ENCODE data around the gene MAP7D1. TPM values are rescaled to one million over a fixed set of nuclear protein-coding genes. Genes with fewer than 3 reads are reported as not detected.
A peak's percentile ranks its signal among the peaks of the same experiment; 100 is the strongest.

Gene MAP7D1
- total RNA-seq, 5 donors from 2014 or later (not counting 1 experiment from before 2014, with no cell fraction given): 157 to 295 (median 263) TPM

GRCh38 chr1:36126005-36126716, 29.8 kb upstream of the MAP7D1 start:
- CTCF ChIA-PET: no interaction called here
- H3K27ac Mint-ChIP-seq: no peak overlapping the region
- H3K9me3 ChIP-seq: no peaks in the 10 kb centered on the region

DNA sequence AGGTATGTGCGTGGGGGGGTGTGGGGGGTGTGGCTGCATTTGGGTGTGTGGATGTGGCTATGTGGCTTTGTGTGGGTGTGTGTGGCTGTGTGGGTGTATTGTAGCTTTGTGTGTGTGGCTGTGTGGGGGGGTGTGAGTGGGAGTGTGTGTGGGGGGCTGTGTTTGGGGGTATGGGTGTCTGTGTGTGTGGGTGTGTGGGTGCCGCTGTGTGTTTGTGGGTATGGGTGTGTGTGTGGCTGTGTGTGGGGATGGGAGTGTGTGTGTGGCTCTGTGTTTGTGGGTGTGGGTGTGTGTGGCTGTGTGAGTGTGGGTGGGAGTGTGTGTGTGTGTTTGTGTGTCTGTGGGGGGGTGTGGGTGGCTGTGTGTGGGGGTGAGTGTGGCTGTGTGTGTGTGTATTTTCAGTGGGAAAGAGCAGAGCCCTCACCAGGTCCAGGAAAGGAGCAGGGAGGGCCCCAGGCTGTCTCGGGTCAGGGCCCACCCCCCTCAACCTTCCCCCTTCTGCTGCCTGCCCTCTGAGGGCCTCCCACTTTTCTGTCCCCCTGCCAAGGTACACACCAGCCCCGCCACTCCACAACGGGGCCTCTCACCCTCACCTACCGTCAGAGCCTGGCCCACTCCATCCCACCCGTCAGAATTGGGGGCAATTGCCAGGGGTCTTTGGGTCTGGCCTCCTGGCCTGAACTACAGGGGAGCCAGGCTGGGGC, 29.0 kb upstream of the MAP7D1 start:
- POLR2A ChIA-PET: no interaction called here
- no peaks in the 10 kb centered on the region for H3K36me3 ChIP-seq (ENCODE audit: control insufficient read depth in 2 of 2, extremely low read depth in 1 of 2, insufficient read depth in 1 of 2, low read length in 1 of 2)
- ATAC-seq (replicated peaks in 1 of 4) (no peak), DNase-seq (no peak)
- 67% methylated on average over 7 of the region's 7 CpGs for WGBS (ENCODE audit: insufficient coverage)
- Mint-ChIP-seq H3K27me3 (peaks cover 36 to 39% of the 10 kb centered on the region in 2 donors), H3K9me3 (no peaks in the 10 kb centered on the region), H3K27ac (no peak overlapping the region), H3K4me1 (peaks cover 29% of the 10 kb centered on the region in 3 donors), H3K4me3 (no peak overlapping the region), H3K36me3 (no peaks in the 10 kb centered on the region)
- H3K4me3 ChIP-seq (ENCODE audit: control insufficient read depth in 1 of 2, extremely low read depth in 1 of 2, low read length in 1 of 2): no peak overlapping the region
- no peaks in the 10 kb centered on the region for H3K9me3 ChIP-seq
- no peak overlapping the region for H3K27ac ChIP-seq (ENCODE audit: low read length)
- CTCF ChIA-PET: no interaction called here
- peaks cover 0 to 43% of the 10 kb centered on the region in 2 experiments for H3K27me3 ChIP-seq (replicated peaks in 1 of 2; ENCODE audit: control insufficient read depth in 2 of 2, extremely low read depth in 1 of 2, insufficient read depth in 2 of 2, low read length in 1 of 2)
- H3K4me1 ChIP-seq (ENCODE audit: control insufficient read depth in 1 of 2, extremely low read depth in 1 of 2, insufficient read depth in 2 of 2, low read length in 2 of 2): peaks cover 3 to 21% of the 10 kb centered on the region in 2 experiments

More at GRCh38 chr1:36126005-36126716, 29.8 kb upstream of the MAP7D1 start:
- DNase-seq (no peak), ATAC-seq (replicated peaks in 1 of 4) (no peak)
- H3K36me3 Mint-ChIP-seq: no peaks in the 10 kb centered on the region
- peaks cover 29% of the 10 kb centered on the region in 3 donors for H3K4me1 Mint-ChIP-seq
- Histone ChIP-seq H3K36me3 (ENCODE audit: control insufficient read depth in 2 of 2, extremely low read depth in 1 of 2, insufficient read depth in 1 of 2, low read length in 1 of 2) (no peaks in the 10 kb centered on the region), H3K4me1 (ENCODE audit: control insufficient read depth in 1 of 2, extremely low read depth in 1 of 2, insufficient read depth in 2 of 2, low read length in 2 of 2) (peaks cover 3 to 21% of the 10 kb centered on the region in 2 experiments), H3K4me3 (ENCODE audit: control insufficient read depth in 1 of 2, extremely low read depth in 1 of 2, low read length in 1 of 2) (no peak overlapping the region), H3K27ac (ENCODE audit: low read length) (no peak overlapping the region), H3K27me3 (replicated peaks in 1 of 2; ENCODE audit: control insufficient read depth in 2 of 2, extremely low read depth in 1 of 2, insufficient read depth in 2 of 2, low read length in 1 of 2) (peaks cover 0 to 47% of the 10 kb centered on the region in 2 experiments)
- peaks cover 39 to 42% of the 10 kb centered on the region in 2 donors for H3K27me3 Mint-ChIP-seq
- H3K9me3 Mint-ChIP-seq: no peaks in the 10 kb centered on the region
- POLR2A ChIA-PET: no interaction called here
- peak overlapping the region; percentile 11 to 53 (median 43) for H3K4me3 Mint-ChIP-seq
- WGBS (ENCODE audit: insufficient coverage): 93% methylated on average over 21 of the region's 21 CpGs

GRCh38 chr1:36128126-36128904, 27.6 kb upstream of the MAP7D1 start:
- Mint-ChIP-seq H3K27me3 (peaks cover 22 to 25% of the 10 kb centered on the region in 2 donors), H3K4me3 (no peak overlapping the region), H3K9me3 (no peaks in the 10 kb centered on the region), H3K36me3 (no peaks in the 10 kb centered on the region), H3K4me1 (peaks cover 17 to 22% (median 20%) of the 10 kb centered on the region in 3 donors), H3K27ac (no peak overlapping the region)
- POLR2A ChIA-PET: no interaction called here
- H3K27ac ChIP-seq (ENCODE audit: low read length): no peak overlapping the region
- no peaks in the 10 kb centered on the region for H3K36me3 ChIP-seq (ENCODE audit: control insufficient read depth in 2 of 2, extremely low read depth in 1 of 2, insufficient read depth in 1 of 2, low read length in 1 of 2)
- peaks cover 3 to 17% of the 10 kb centered on the region in 2 experiments for H3K4me1 ChIP-seq (ENCODE audit: control insufficient read depth in 1 of 2, extremely low read depth in 1 of 2, insufficient read depth in 2 of 2, low read length in 2 of 2)
- no peak overlapping the region for H3K4me3 ChIP-seq (ENCODE audit: control insufficient read depth in 1 of 2, extremely low read depth in 1 of 2, low read length in 1 of 2)
- H3K9me3 ChIP-seq: no peaks in the 10 kb centered on the region
- CTCF ChIA-PET: interaction anchor here (0.6 to 0.7 kb wide), 2 partner anchors 233 to 646 kb away, joined by 6 to 12 read pairs; no protein-coding TSS in a partner anchor
- ATAC-seq (replicated peaks in 1 of 4) (no peak), DNase-seq (no peak)
- 82% methylated on average over 6 of the region's 11 CpGs for WGBS (ENCODE audit: insufficient coverage)
- peaks cover 0 to 32% of the 10 kb centered on the region in 2 experiments for H3K27me3 ChIP-seq (replicated peaks in 1 of 2; ENCODE audit: control insufficient read depth in 2 of 2, extremely low read depth in 1 of 2, insufficient read depth in 2 of 2, low read length in 1 of 2)

- no peaks in the 10 kb centered on the region for H3K9me3 Mint-ChIP-seq
- peaks cover 17 to 19% of the 10 kb centered on the region in 2 donors for H3K27me3 Mint-ChIP-seq
- POLR2A ChIA-PET: no interaction called here
- CTCF ChIA-PET: interaction anchor here in 1 of 2 donors (0.7 kb wide), 1 partner anchor 233 kb away, joined by 12 read pairs; no protein-coding TSS in a partner anchor
- no peak for DNase-seq
- no peaks in the 10 kb centered on the region for H3K36me3 ChIP-seq (ENCODE audit: control insufficient read depth in 2 of 2, extremely low read depth in 1 of 2, insufficient read depth in 1 of 2, low read length in 1 of 2)
- H3K4me3 Mint-ChIP-seq: no peak overlapping the region
- no peak overlapping the region for H3K4me3 ChIP-seq (ENCODE audit: control insufficient read depth in 1 of 2, extremely low read depth in 1 of 2, low read length in 1 of 2)
- no CpG with 5 or more reads among the region's 3 CpGs for WGBS (ENCODE audit: insufficient coverage)
- peaks cover 3 to 17% of the 10 kb centered on the region in 2 experiments for H3K4me1 ChIP-seq (ENCODE audit: control insufficient read depth in 1 of 2, extremely low read depth in 1 of 2, insufficient read depth in 2 of 2, low read length in 2 of 2)
- ATAC-seq (replicated peaks in 1 of 4): no peak
- H3K36me3 Mint-ChIP-seq: no peaks in the 10 kb centered on the region
- H3K27ac Mint-ChIP-seq: no peak overlapping the region
- H3K9me3 ChIP-seq: no peaks in the 10 kb centered on the region
- H3K27me3 ChIP-seq (replicated peaks in 1 of 2; ENCODE audit: control insufficient read depth in 2 of 2, extremely low read depth in 1 of 2, insufficient read depth in 2 of 2, low read length in 1 of 2): peaks cover 0 to 26% of the 10 kb centered on the region in 2 experiments
- peaks cover 12 to 18% (median 16%) of the 10 kb centered on the region in 3 donors for H3K4me1 Mint-ChIP-seq
- no peak overlapping the region for H3K27ac ChIP-seq (ENCODE audit: low read length)
Observed at GRCh38 chr1:36128905-36129206, 27.1 kb upstream of the MAP7D1 start.

DNA sequence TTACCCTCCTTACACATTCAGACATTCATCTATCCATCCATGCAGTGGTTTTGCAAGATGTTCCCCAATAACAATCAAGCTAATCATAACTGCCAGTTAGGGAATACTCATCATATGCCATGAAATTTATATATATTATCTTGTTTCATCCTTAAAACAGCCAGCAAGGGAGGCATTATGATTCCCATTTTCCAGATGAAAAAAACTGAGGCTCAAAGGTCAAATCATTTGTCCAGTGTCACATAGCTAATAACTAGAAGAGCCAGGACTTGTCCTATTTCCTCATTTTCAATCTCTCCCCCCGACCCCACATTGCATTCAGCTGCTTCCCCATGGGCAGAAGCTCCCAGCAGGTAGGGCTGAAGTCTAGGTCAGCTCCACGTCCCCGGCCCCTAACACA, 23.9 kb upstream of the MAP7D1 start:
- ATAC-seq (replicated peaks in 1 of 4): no peak
- DNase-seq: no peak
- no peak overlapping the region for H3K27ac Mint-ChIP-seq
- POLR2A ChIA-PET: no interaction called here
- Histone ChIP-seq H3K27me3 (replicated peaks in 1 of 2; ENCODE audit: control insufficient read depth in 2 of 2, extremely low read depth in 1 of 2, insufficient read depth in 2 of 2, low read length in 1 of 2) (peaks cover 0 to under 1% of the 10 kb centered on the region in 2 experiments), H3K4me3 (ENCODE audit: control insufficient read depth in 1 of 2, extremely low read depth in 1 of 2, low read length in 1 of 2) (no peak overlapping the region), H3K9me3 (no peaks in the 10 kb centered on the region), H3K4me1 (ENCODE audit: control insufficient read depth in 1 of 2, extremely low read depth in 1 of 2, insufficient read depth in 2 of 2, low read length in 2 of 2) (peaks cover under 1 to 3% of the 10 kb centered on the region in 2 experiments), H3K36me3 (ENCODE audit: control insufficient read depth in 2 of 2, extremely low read depth in 1 of 2, insufficient read depth in 1 of 2, low read length in 1 of 2) (peaks cover under 1 to 14% of the 10 kb centered on the region in 2 donors), H3K27ac (ENCODE audit: low read length) (no peak overlapping the region)
- peaks cover 6% of the 10 kb centered on the region for H3K36me3 Mint-ChIP-seq
- peaks cover 3 to 6% (median 4%) of the 10 kb centered on the region in 3 donors for H3K4me1 Mint-ChIP-seq
- WGBS (ENCODE audit: insufficient coverage): 40% methylated on average over 1 of the region's 3 CpGs
- H3K27me3 Mint-ChIP-seq: no peaks in the 10 kb centered on the region
- H3K4me3 Mint-ChIP-seq: no peak overlapping the region
- H3K9me3 Mint-ChIP-seq: no peaks in the 10 kb centered on the region
- CTCF ChIA-PET: interaction anchor here in 1 of 2 donors (0.6 kb wide), 1 partner anchor 63 kb away, joined by 4 read pairs; no protein-coding TSS in a partner anchor

DNA sequence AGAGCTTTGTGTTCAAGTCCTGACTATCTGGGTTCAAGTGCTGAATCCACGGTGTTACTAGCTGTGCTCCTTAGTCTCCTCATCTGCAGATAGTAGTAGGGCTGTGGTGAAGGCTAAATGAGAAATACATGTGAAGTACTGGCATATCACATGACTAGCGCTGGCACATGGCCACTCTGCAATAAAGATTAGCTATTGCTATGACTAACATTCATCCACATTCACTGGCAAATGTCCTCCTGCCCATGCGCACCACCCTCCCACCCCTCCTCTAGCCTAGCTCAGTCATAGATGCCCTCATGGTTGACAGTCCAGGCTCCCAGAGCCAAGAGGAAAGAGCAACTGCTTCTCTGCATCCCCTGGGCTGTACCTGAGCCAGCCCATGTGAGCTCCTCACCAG, 22.5 kb upstream of the MAP7D1 start:
- Mint-ChIP-seq H3K27me3 (no peaks in the 10 kb centered on the region), H3K27ac (no peak overlapping the region), H3K36me3 (peaks cover 19% of the 10 kb centered on the region), H3K4me3 (no peak overlapping the region), H3K4me1 (peaks cover 3 to 6% (median 4%) of the 10 kb centered on the region in 3 donors), H3K9me3 (no peaks in the 10 kb centered on the region)
- H3K4me1 ChIP-seq (ENCODE audit: control insufficient read depth in 1 of 2, extremely low read depth in 1 of 2, insufficient read depth in 2 of 2, low read length in 2 of 2): no peaks in the 10 kb centered on the region
- H3K9me3 ChIP-seq: no peaks in the 10 kb centered on the region
- POLR2A ChIA-PET: no interaction called here
- ATAC-seq (replicated peaks in 1 of 4) (no peak), DNase-seq (no peak)
- peaks cover 11 to 28% of the 10 kb centered on the region in 2 donors for H3K36me3 ChIP-seq (ENCODE audit: control insufficient read depth in 2 of 2, extremely low read depth in 1 of 2, insufficient read depth in 1 of 2, low read length in 1 of 2)
- H3K4me3 ChIP-seq (ENCODE audit: control insufficient read depth in 1 of 2, extremely low read depth in 1 of 2, low read length in 1 of 2): no peak overlapping the region
- WGBS (ENCODE audit: insufficient coverage): 89% methylated on average over 1 of the region's 3 CpGs
- CTCF ChIA-PET: interaction anchor here (0.5 to 1.6 kb wide), 4 partner anchors 30 to 1180 kb away, joined by 3 to 6 read pairs (median 5); no protein-coding TSS in a partner anchor
- no peaks in the 10 kb centered on the region for H3K27me3 ChIP-seq (replicated peaks in 1 of 2; ENCODE audit: control insufficient read depth in 2 of 2, extremely low read depth in 1 of 2, insufficient read depth in 2 of 2, low read length in 1 of 2)
- H3K27ac ChIP-seq (ENCODE audit: low read length): no peak overlapping the region

Measured in T-cell (primary cell).